Gastroesophageal sphincter (tissue), 4 donors: ENCODE data around the gene GP1BB. TPM values are rescaled to one million over a fixed set of nuclear protein-coding genes. Genes with fewer than 3 reads are reported as not detected.

Experiments
- ATAC-seq: fragments of 150-250 bp; one replicate; pipeline ENCODE4 v1.9.1; 2016; ENCODE audit warnings: mild to moderate bottlenecking, moderate library complexity
- H3K27ac ChIP-seq, 4 donors: fragments of 200-600 bp; sonication (generic) in 3 of 4; 1 replicate in 3 of 4; 2 replicates in 1 of 4; pipeline ENCODE4 v1.5.1; 2016 to 2019
- H3K27me3 ChIP-seq: fragments of 200-600 bp; sonication (generic); one replicate; pipeline ENCODE4 v1.5.1; 2019
- H3K36me3 ChIP-seq, 2 donors: fragments of 200-600 bp; sonication (generic); one replicate each; pipeline ENCODE4 v1.5.1; 2019; ENCODE audit warnings: control low read depth in 1 of 2
- H3K4me1 ChIP-seq, 3 donors: fragments of 200-600 bp; sonication (generic); 1 replicate in 2 of 3; 2 replicates in 1 of 3; pipeline ENCODE4 v1.5.1; 2016 to 2019; ENCODE audit warnings: control low read depth in 2 of 3
- H3K4me3 ChIP-seq, 2 donors: fragments of 200-600 bp; sonication (generic); one replicate each; pipeline ENCODE4 v1.5.1; 2019; ENCODE audit warnings: mild to moderate bottlenecking in 1 of 2, moderate library complexity in 1 of 2
- H3K9me3 ChIP-seq, 3 donors: fragments of 200-600 bp; sonication (generic); one replicate each; pipeline ENCODE4 v1.5.1; 2017 to 2019; ENCODE audit warnings: control low read depth in 2 of 3
- EP300 ChIP-seq: sonication (generic); formaldehyde crosslinking; IDR thresholded peaks from one replicate; pipeline ENCODE4 v1.6.1; 2017; ENCODE audit warnings: antibody characterized with exemption, mild to moderate bottlenecking
- POLR2A ChIP-seq, 2 donors: fragments of 450-650 bp; IDR thresholded peaks; one replicate each; pipeline ENCODE4 v1.6.1; 2017; ENCODE audit warnings: antibody characterized with exemption in 2 of 2, mild to moderate bottlenecking in 2 of 2, moderate library complexity in 1 of 2
- POLR2AphosphoS5 ChIP-seq: sonication (generic); formaldehyde crosslinking; IDR thresholded peaks from one replicate; pipeline ENCODE4 v1.6.1; 2017; ENCODE audit warnings: antibody characterized with exemption
- WGBS, 2 donors: methylation state at CpG; one replicate each; pipeline ENCODE4 v1.1.5; 2018; ENCODE audit warnings: low coverage in 1 of 2; 5-methylcytosine and 5-hydroxymethylcytosine counted together
- total RNA-seq, 4 donors: library from RNA; depleted of rRNA; stranded (reverse); fragments of >200 nt; gene quantifications; one replicate each; pipeline ENCODE4 v1.1.0, GENCODE V29; 2016
- TF ChIP-seq, protein P1 (sequence below), 4 experiments: fragments of 200-600 bp in 2 of 4; fragments of 450-650 bp in 2 of 4; sonication (generic) in 1 of 4; IDR thresholded peaks; one replicate each; pipeline ENCODE4 v1.5.1; 2017 to 2019; ENCODE audit warnings: antibody characterized with exemption in 4 of 4, mild to moderate bottlenecking in 2 of 4, moderate library complexity in 2 of 4

Gene GP1BB
- total RNA-seq, 4 donors from 2014 or later = 2.0 to 12.5 (median 5.6) TPM

DNA sequence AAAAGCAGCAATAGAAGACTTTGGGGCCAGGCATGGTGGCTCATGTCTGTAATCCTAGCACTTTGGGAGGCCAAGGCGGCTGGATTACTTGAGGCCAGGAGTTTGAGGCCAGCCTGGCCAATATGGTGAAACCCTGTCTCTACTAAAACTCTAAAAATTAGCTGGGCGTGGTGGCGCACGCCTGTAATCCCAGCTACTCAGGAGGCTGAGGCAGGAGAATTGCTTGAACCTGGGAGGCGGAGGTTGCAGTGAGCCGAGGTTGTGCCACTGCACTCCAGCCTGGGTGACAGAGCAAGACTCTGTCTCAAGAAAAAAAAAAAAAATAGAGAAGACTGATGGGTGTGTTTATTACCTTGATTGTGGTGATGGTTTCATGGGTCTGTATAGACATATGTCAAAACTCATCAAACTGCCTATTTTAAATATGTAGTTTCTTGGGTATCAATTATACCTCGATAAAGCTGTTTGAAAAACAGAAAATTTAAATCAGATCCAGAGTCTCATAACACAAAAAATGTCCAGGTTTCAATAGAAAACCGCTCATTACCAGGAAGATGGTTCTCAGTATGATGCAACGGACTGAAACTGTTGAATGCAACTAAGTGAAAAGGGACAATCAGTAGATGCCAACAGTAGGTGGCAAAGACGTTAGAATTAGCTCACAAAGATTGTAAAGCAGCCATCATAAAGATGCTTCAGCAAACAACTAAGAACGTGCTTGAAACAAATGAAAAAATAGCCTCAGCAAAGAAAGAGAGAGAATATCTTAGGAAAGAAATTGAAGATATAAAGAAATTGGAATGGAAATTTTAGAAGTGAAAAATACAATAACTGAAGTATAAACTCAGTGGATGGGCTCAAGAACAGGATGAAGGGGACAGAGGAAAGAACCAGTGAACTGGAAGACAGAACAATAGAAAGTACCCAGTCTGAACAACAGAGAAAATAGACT, 42.2 kb upstream of the GP1BB start:
- no peak for TF ChIP-seq EP300
- no peak for TF ChIP-seq POLR2AphosphoS5
- TF ChIP-seq POLR2A (IDR thresholded peaks at IDR 0.05) = no peak
- TF ChIP-seq, protein P1, sequence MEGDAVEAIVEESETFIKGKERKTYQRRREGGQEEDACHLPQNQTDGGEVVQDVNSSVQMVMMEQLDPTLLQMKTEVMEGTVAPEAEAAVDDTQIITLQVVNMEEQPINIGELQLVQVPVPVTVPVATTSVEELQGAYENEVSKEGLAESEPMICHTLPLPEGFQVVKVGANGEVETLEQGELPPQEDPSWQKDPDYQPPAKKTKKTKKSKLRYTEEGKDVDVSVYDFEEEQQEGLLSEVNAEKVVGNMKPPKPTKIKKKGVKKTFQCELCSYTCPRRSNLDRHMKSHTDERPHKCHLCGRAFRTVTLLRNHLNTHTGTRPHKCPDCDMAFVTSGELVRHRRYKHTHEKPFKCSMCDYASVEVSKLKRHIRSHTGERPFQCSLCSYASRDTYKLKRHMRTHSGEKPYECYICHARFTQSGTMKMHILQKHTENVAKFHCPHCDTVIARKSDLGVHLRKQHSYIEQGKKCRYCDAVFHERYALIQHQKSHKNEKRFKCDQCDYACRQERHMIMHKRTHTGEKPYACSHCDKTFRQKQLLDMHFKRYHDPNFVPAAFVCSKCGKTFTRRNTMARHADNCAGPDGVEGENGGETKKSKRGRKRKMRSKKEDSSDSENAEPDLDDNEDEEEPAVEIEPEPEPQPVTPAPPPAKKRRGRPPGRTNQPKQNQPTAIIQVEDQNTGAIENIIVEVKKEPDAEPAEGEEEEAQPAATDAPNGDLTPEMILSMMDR (IDR thresholded peaks at IDR 0.05) = no peak
- no peak for ATAC-seq
- no peaks in the 10 kb centered on the region for H3K36me3 ChIP-seq
- 69 to 88% methylated on average over 4 to 8 of the region's 11 CpGs for WGBS, 2 donors
- H3K27ac ChIP-seq = no peak overlapping the region
- peaks cover 0 to 6% (median 0%) of the 10 kb centered on the region in 3 donors for H3K4me1 ChIP-seq
- H3K9me3 ChIP-seq = no peaks in the 10 kb centered on the region
- H3K4me3 ChIP-seq = no peak overlapping the region
- H3K27me3 ChIP-seq = peaks cover 31% of the 10 kb centered on the region

DNA sequence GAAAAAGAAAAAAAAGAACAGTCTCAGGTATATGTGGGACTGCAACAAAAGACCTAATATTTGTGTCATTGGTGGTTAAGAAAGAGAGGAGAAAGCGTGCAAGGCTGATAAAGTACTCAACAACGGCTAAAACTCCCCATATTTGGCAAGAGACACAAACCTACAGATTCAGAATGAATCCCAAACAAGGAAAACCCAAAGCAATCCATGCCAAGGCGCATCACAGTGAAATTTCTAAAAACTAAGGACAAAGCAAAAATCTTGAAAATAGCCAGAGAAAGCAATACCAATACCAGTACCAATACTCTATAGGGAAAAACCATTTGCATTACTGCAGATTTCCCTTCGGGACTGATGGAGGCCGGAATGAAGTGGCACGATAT, 41.5 kb upstream of the GP1BB start:
- no peak overlapping the region for H3K4me3 ChIP-seq
- ATAC-seq = no peak
- H3K36me3 ChIP-seq = no peaks in the 10 kb centered on the region
- 73 to 74% methylated on average over 4 to 6 of the region's 6 CpGs for WGBS, 2 donors
- peaks cover 31% of the 10 kb centered on the region for H3K27me3 ChIP-seq
- H3K9me3 ChIP-seq = no peaks in the 10 kb centered on the region
- no peak for TF ChIP-seq POLR2AphosphoS5
- TF ChIP-seq POLR2A (IDR thresholded peaks at IDR 0.05) = no peak
- no peak for TF ChIP-seq EP300
- TF ChIP-seq, protein P1 (IDR thresholded peaks at IDR 0.05) = no peak
- no peak overlapping the region for H3K27ac ChIP-seq
- peaks cover 0 to 6% (median 0%) of the 10 kb centered on the region in 3 donors for H3K4me1 ChIP-seq

DNA sequence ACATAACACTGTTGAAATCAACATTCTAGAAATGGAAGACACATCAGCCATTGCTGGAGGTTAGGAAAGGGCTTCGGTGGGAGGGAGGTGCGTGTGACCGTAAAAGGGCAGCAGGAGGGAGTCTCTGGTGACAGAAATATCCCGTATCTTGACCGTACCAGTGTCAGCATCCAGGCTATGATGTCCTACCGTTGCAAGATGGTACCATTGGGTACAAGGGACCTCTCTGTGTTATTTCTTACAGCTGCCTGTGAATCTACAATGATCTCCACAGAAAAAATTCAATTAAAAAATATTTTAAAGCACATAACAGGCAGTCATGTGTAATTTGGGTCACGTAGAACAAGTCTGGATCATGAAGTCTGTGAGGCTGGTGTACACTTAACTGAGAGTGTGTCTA, 36.4 kb upstream of the GP1BB start:
- WGBS, 2 donors = 87 to 95% methylated on average over 6 to 7 of the region's 7 CpGs
- Histone ChIP-seq H3K4me3 (no peak overlapping the region), H3K27me3 (peaks cover 17% of the 10 kb centered on the region), H3K36me3 (no peaks in the 10 kb centered on the region), H3K9me3 (no peaks in the 10 kb centered on the region), H3K27ac (no peak overlapping the region), H3K4me1 (peaks cover 0 to 11% (median 0%) of the 10 kb centered on the region in 3 donors)
- TF ChIP-seq, protein P1 (IDR thresholded peaks at IDR 0.05) = no peak
- TF ChIP-seq POLR2A (IDR thresholded peaks at IDR 0.05) = no peak
- TF ChIP-seq EP300 = no peak
- no peak for TF ChIP-seq POLR2AphosphoS5
- ATAC-seq = no peak

DNA sequence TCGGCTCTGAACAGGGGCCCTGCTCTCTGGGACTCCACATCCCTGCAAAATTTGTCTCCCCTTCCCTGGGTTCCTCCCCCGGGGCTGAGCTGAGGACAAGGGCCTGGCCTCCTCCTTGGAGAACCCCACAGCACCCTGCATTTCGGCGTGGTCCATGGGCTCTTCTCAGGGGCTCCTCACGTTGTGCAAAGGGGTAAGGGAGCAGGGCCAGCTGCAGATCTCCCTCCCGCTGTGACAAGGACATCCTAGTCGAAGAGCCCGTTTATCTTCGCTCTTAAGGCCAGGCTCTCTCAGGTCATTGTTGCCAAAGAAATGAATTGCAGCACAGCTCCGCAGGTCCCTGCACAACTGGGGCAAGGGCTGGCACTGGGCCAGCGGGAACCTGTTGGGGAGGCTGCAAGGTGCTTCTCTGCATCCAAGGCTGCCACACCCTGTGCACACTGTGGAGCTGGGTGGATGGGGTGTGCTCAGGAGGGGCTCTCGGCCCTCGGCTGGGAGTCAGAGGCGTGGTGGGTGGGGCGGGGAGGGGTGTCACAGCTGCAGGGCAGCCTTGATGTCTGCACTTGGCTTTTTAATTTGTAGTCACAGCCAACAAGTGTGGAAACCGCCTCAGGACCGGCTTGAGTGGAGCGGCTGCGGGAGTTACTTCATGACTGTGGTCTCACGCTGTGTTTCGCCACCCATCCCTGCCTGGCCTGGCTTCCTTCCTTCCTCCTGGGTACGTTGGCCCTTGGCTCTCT, 35.6 kb upstream of the GP1BB start:
- H3K4me3 ChIP-seq = no peak overlapping the region
- H3K27me3 ChIP-seq = peaks cover 9% of the 10 kb centered on the region
- peaks cover 0 to 15% (median 0%) of the 10 kb centered on the region in 3 donors for H3K4me1 ChIP-seq
- H3K36me3 ChIP-seq = no peaks in the 10 kb centered on the region
- no peak for TF ChIP-seq EP300
- no peak for TF ChIP-seq POLR2AphosphoS5
- TF ChIP-seq POLR2A (IDR thresholded peaks at IDR 0.05) = no peak
- TF ChIP-seq, protein P1 (IDR thresholded peaks at IDR 0.05) = no peak
- no peaks in the 10 kb centered on the region for H3K9me3 ChIP-seq
- 61 to 66% methylated on average over 7 to 8 of the region's 22 CpGs for WGBS, 2 donors
- ATAC-seq = peak; percentile 52
- no peak overlapping the region for H3K27ac ChIP-seq
